Progenitor cell of endocrine pancreas (in vitro differentiated cells): ENCODE results near the gene VEPH1. TPM values are rescaled to one million over a fixed set of nuclear protein-coding genes. Genes with fewer than 3 reads are reported as not detected.

Experiments used
- DNase-seq: peaks from one replicate; pipeline ENCODE4 v3.0.0; 2021; ENCODE audit warnings: low spot score; ENCODE audit not compliant: unreplicated experiment
- H3K27ac Mint-ChIP-seq: 2 replicates; pipeline ENCODE4 v1.8.0; 2021; ENCODE audit warnings: mild to moderate bottlenecking, moderate library complexity, mixed read lengths
- H3K27me3 Mint-ChIP-seq: 2 replicates; pipeline ENCODE4 v1.8.0; 2021; ENCODE audit warnings: mixed read lengths
- H3K36me3 Mint-ChIP-seq: 2 replicates; pipeline ENCODE4 v1.8.0; 2022; ENCODE audit warnings: mixed read lengths; ENCODE audit not compliant: insufficient read depth
- H3K4me1 Mint-ChIP-seq: 2 replicates; pipeline ENCODE4 v1.8.0; 2021; ENCODE audit warnings: low read depth, mixed read lengths
- H3K4me3 Mint-ChIP-seq: 2 replicates; pipeline ENCODE4 v1.8.0; 2021; ENCODE audit warnings: low read depth, mild to moderate bottlenecking, moderate library complexity, mixed read lengths
- H3K9me3 Mint-ChIP-seq: 2 replicates; pipeline ENCODE4 v1.8.0; 2021; ENCODE audit warnings: low read depth, mixed read lengths
- total RNA-seq: library from RNA; stranded (reverse); gene quantifications from 2 replicates; pipeline ENCODE4 v1.2.1, GENCODE V29; 2021
- TF ChIP-seq, protein P1 (sequence below): fragments of 200-600 bp; sonication (generic); IDR thresholded peaks from one replicate; pipeline ENCODE4 v1.5.0; 2021; ENCODE audit warnings: antibody characterized with exemption, mild to moderate bottlenecking; ENCODE audit not compliant: unreplicated experiment

The VEPH1 gene
- total RNA-seq, 1 donor from 2014 or later: 12.3 TPM

DNA sequence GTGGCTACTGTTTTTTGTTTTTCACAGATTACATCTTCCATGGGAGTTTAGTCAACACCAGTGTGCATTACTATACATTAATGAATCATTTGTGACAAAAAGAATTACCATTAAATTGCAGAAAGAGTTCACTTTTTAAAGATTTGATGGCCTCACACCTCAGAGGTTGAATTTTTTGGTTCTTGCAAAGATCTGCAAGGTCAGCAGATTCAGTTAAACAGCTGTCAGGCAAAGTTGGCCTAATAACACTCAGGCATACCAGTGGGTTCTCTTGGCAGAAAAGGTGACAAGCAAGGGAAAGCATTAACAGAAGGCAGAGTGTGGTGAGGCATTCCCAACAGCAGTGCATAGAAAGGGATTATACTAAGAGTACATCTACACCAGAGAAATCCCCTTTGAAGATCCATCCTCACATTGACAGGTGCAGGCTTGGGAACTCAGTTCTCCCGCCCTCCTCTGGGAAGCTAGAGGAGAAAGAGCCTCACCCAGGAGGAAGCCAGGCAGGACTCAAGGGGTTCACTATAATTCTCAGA, 90.8 kb downstream of the VEPH1 start:
- Mint-ChIP-seq H3K9me3 (no peaks in the 10 kb centered on the region), H3K36me3 (peaks cover 1% of the 10 kb centered on the region), H3K27me3 (no peaks in the 10 kb centered on the region), H3K4me1 (peaks cover 2% of the 10 kb centered on the region), H3K4me3 (no peak overlapping the region), H3K27ac (peak overlapping the region; percentile 40)
- TF ChIP-seq, protein P1, sequence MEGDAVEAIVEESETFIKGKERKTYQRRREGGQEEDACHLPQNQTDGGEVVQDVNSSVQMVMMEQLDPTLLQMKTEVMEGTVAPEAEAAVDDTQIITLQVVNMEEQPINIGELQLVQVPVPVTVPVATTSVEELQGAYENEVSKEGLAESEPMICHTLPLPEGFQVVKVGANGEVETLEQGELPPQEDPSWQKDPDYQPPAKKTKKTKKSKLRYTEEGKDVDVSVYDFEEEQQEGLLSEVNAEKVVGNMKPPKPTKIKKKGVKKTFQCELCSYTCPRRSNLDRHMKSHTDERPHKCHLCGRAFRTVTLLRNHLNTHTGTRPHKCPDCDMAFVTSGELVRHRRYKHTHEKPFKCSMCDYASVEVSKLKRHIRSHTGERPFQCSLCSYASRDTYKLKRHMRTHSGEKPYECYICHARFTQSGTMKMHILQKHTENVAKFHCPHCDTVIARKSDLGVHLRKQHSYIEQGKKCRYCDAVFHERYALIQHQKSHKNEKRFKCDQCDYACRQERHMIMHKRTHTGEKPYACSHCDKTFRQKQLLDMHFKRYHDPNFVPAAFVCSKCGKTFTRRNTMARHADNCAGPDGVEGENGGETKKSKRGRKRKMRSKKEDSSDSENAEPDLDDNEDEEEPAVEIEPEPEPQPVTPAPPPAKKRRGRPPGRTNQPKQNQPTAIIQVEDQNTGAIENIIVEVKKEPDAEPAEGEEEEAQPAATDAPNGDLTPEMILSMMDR: no peak
- no peak for DNase-seq

DNA sequence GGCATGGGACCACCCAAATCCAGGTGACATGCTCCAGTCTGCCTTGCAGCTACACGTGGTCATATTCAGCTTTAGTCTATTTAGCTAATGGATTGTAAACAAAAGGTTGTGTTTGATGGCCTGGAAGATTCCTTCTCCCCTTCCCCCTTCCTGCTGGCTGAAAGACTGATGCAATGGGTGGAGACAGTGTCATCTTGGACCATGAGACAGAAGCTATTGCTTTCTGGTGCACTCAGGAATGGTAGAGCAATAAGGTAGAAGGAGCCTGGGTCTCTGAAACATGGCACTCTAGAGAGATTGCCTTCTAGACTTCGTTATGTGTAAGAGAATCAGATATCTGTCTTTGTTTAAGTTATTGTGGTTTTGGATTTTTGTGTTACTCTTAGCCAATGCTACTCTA, 92.3 kb downstream of the VEPH1 start:
- no peak overlapping the region for H3K27ac Mint-ChIP-seq

DNA sequence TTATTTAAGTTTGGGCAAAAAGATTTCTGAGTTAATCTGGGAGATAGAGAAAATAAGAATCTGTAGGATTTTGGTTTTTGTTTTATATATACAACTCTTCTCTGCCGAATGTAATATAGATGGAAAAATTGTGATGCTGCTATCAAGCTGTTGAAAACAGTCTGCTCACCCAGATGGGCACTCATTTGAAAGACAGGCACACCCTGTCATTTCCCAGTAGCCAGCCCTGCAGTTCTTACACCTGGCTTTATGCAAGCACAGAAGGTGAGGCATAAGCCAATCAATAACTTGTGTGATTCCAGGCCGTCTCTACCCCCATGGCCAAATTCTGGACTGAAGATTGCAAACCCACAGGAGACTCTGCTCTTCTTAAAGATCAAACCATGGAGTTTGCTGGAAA, 93.7 kb downstream of the VEPH1 start:
- Mint-ChIP-seq H3K4me3 (no peak overlapping the region), H3K27ac (no peak overlapping the region), H3K36me3 (peaks cover 1% of the 10 kb centered on the region), H3K9me3 (no peaks in the 10 kb centered on the region), H3K27me3 (no peaks in the 10 kb centered on the region), H3K4me1 (no peaks in the 10 kb centered on the region)
- DNase-seq: no peak
- TF ChIP-seq, protein P1: no peak

More for the DNA sequence above, 92.3 kb downstream of the VEPH1 start:
- no peaks in the 10 kb centered on the region for H3K27me3 Mint-ChIP-seq
- H3K9me3 Mint-ChIP-seq: no peaks in the 10 kb centered on the region
- peaks cover 1% of the 10 kb centered on the region for H3K36me3 Mint-ChIP-seq
- DNase-seq: no peak
- TF ChIP-seq, protein P1: no peak
- peaks cover 2% of the 10 kb centered on the region for H3K4me1 Mint-ChIP-seq
- no peak overlapping the region for H3K4me3 Mint-ChIP-seq

DNA sequence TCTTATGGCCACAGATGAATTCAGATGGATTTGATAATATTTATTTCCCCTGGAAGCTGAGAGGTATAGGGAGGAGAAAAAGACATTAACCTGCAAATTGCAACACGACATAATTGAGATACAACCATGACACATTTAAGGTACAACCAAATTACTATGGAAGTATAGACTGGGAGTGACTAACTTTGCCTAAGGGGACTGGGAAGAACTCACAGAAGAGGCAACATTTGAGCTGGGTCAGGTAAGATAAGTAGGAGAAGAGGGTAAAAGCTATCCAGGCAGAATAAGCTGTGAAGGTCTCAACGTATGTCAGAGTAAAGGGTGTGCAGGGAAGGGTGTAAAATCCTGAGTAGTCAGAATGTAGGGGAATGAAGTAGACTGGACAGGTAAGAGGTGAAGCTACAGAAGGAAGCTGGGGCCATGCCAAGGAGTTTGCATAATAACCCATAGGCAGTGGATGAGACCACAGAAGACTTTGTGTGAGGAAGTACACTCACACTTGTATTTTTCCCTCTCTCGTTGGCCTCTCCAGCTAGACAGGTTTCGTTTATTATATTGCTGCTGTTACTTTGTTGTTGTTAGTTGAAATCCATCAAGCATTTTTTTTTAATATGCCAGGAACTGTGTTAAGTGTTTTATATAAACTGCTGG, 94.6 kb downstream of the VEPH1 start:
- TF ChIP-seq, protein P1: no peak
- H3K4me3 Mint-ChIP-seq: no peak overlapping the region
- no peaks in the 10 kb centered on the region for H3K27me3 Mint-ChIP-seq
- H3K4me1 Mint-ChIP-seq: no peaks in the 10 kb centered on the region
- DNase-seq: no peak
- H3K27ac Mint-ChIP-seq: no peak overlapping the region
- H3K36me3 Mint-ChIP-seq: peaks cover 1% of the 10 kb centered on the region
- H3K9me3 Mint-ChIP-seq: no peaks in the 10 kb centered on the region

DNA sequence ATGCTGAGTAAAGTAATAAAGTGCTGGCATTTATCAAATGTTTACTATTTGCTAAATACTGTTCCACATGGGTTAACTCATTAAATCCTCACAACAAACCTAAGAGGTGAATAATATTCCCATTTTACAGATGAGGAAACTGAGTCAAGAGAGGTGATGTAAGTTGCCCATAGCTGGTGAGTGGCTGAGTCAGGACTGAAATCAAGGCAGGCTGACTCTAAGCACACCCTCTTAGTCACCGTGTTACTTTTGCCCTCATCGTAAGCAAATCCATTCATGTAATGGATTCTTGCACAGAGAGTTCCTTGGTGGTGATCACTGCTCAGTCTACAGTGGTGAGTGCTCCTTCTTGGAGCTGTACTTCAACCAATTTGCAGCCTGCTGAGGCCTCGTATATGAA, 95.4 kb downstream of the VEPH1 start:
- Mint-ChIP-seq H3K4me1 (no peaks in the 10 kb centered on the region), H3K27ac (no peak overlapping the region), H3K4me3 (no peak overlapping the region), H3K27me3 (no peaks in the 10 kb centered on the region), H3K9me3 (no peaks in the 10 kb centered on the region), H3K36me3 (peaks cover 1% of the 10 kb centered on the region)
- TF ChIP-seq, protein P1: no peak
- no peak for DNase-seq
